ENCODE measurements around the gene ZNF787. TPM values are rescaled to one million over a fixed set of nuclear protein-coding genes. Genes with fewer than 3 reads are reported as not detected.

ZNF787 gene
- total and polyA plus RNA-seq, 2 of the 13 experiments (the other 11 are each of a cell fraction or from before 2014, with no cell fraction given), result 15.1 to 42.8 TPM

GRCh38 chr19:56126983-56127780, 6.1 kb upstream of the ZNF787 start (continued):
- TF ChIP-seq FIP1L1 (IDR thresholded peaks at IDR 0.05; ENCODE audit: borderline replicate concordance, insufficient read depth, low read depth, low read length) (no peak), ZMAT5 (CRISPR knock-in tag; IDR thresholded peaks at IDR 0.05; ENCODE audit: borderline replicate concordance, low read depth) (no peak), ZFY (CRISPR knock-in tag; IDR thresholded peaks at IDR 0.05) (no peak), ZBTB40 (IDR thresholded peaks at IDR 0.05) (no peak), ZBTB40 (CRISPR knock-in tag; IDR thresholded peaks at IDR 0.05) (peak; percentile 56; the same call in 1 of the 2 replicates), ZEB1 (IDR thresholded peaks at IDR 0.05; ENCODE audit: insufficient replicate concordance, low read depth) (no peak), U2AF1 (optimal IDR thresholded peaks at IDR 0.05; ENCODE audit: low read depth, low read length) (no peak), ZFX (CRISPR knock-in tag; IDR thresholded peaks at IDR 0.05; ENCODE audit: low read depth) (no peak), NR0B2 (CRISPR knock-in tag; IDR thresholded peaks at IDR 0.05) (no peak), ZNF589 (CRISPR knock-in tag; conservative IDR thresholded peaks at IDR 0.05) (no peak), PRMT3 (CRISPR knock-in tag; IDR thresholded peaks at IDR 0.05; ENCODE audit: borderline replicate concordance, low read depth) (no peak), GLMP (CRISPR knock-in tag; IDR thresholded peaks at IDR 0.05; ENCODE audit: borderline replicate concordance) (no peak), ZNF790 (CRISPR knock-in tag; IDR thresholded peaks at IDR 0.05; ENCODE audit: borderline replicate concordance) (no peak), ZNF18 (CRISPR knock-in tag; IDR thresholded peaks at IDR 0.05; ENCODE audit: insufficient replicate concordance) (no peak), NFYB (CRISPR knock-in tag; IDR thresholded peaks at IDR 0.05) (peak; percentile 77)

All from HepG2 (cell line).